ENCODE data around the gene SDC3.

GRCh38 chr1:30905403-30905802, 3.2 kb downstream of the SDC3 start:
- TF ChIP-seq MAX (IDR thresholded peaks at IDR 0.05) (no peak), YY1 (IDR thresholded peaks at IDR 0.05; ENCODE audit: low read depth) (no peak), RAD21 (IDR thresholded peaks at IDR 0.05; ENCODE audit: low read depth) (no peak), TEAD4 (IDR thresholded peaks at IDR 0.05) (no peak), CEBPB (IDR thresholded peaks at IDR 0.05) (no peak), USF1 (IDR thresholded peaks at IDR 0.05) (no peak), REST (IDR thresholded peaks at IDR 0.05; ENCODE audit: low read depth) (no peak)

Measured in Ishikawa (cell line).